GM23338 (cell line): Measurements from ENCODE around the gene ZMYND11. TPM values are rescaled to one million over a fixed set of nuclear protein-coding genes. Genes with fewer than 3 reads are reported as not detected.

Source experiments
- ATAC-seq: fragments of 200-7000 bp; cut with Tn5 transposase; 3 replicates; pipeline ENCODE4 v1.9.1; 2020
- DNase-seq: peaks from one replicate; pipeline ENCODE4 v3.0.0-alpha.2; 2015; ENCODE audit warnings: low spot score
- H2AFZ ChIP-seq: fragments of 200-600 bp; sonication (generic); 2 replicates; pipeline ENCODE4 v1.8.0; 2016; ENCODE audit warnings: antibody characterized with exemption, mild to moderate bottlenecking, moderate library complexity
- H3F3A ChIP-seq: fragments of 200-600 bp; sonication (generic); replicated peaks from 2 replicates; pipeline ENCODE4 v1.8.0; 2017; ENCODE audit warnings: antibody characterized with exemption, mixed run types, low read depth
- H3K27ac ChIP-seq: fragments of 200-600 bp; sonication (generic); 2 replicates; pipeline ENCODE4 v1.6.1; 2016; ENCODE audit warnings: low read depth
- H3K27me3 ChIP-seq: fragments of 200-600 bp; sonication (generic); 2 replicates; pipeline ENCODE4 v1.8.0; 2016; ENCODE audit warnings: mild to moderate bottlenecking, mixed run types, moderate library complexity; ENCODE audit not compliant: insufficient read depth
- H3K36me3 ChIP-seq: fragments of 200-600 bp; sonication (generic); 2 replicates; pipeline ENCODE4 v1.8.0; 2016; ENCODE audit warnings: mild to moderate bottlenecking; ENCODE audit not compliant: insufficient read depth
- H3K4me1 ChIP-seq: fragments of 200-600 bp; sonication (generic); 2 replicates; pipeline ENCODE4 v1.8.0; 2016; ENCODE audit warnings: mild to moderate bottlenecking, moderate library complexity; ENCODE audit not compliant: insufficient read depth
- H3K4me2 ChIP-seq: fragments of 200-600 bp; sonication (generic); 2 replicates; pipeline ENCODE4 v1.7.1; 2017; ENCODE audit warnings: mixed run types
- H3K4me3 ChIP-seq: fragments of 200-600 bp; sonication (generic); 2 replicates; pipeline ENCODE4 v1.6.1; 2016; ENCODE audit warnings: mixed run types
- H3K79me2 ChIP-seq: fragments of 200-600 bp; sonication (generic); replicated peaks from 2 replicates; pipeline ENCODE4 v1.8.0; 2017; ENCODE audit warnings: mild to moderate bottlenecking; ENCODE audit not compliant: insufficient read depth
- H3K9me2 ChIP-seq: fragments of 200-600 bp; sonication (generic); 2 replicates; pipeline ENCODE4 v1.8.0; 2017; ENCODE audit not compliant: insufficient read depth
- H4K20me1 ChIP-seq: fragments of 200-600 bp; sonication (generic); replicated peaks from 2 replicates; pipeline ENCODE4 v1.8.0; 2017; ENCODE audit warnings: mild to moderate bottlenecking; ENCODE audit not compliant: insufficient read depth
- H3K27ac Mint-ChIP-seq: 2 replicates; pipeline ENCODE4 v1.8.0; 2020; ENCODE audit warnings: inconsistent platforms, mild to moderate bottlenecking, moderate library complexity, mixed read lengths
- H3K27me3 Mint-ChIP-seq: 3 replicates; pipeline ENCODE4 v1.8.0; 2022; ENCODE audit warnings: low read depth, mild to moderate bottlenecking, moderate library complexity, mixed read lengths, inconsistent platforms; ENCODE audit not compliant: insufficient read depth, poor library complexity
- H3K36me3 Mint-ChIP-seq: 3 replicates; pipeline ENCODE4 v1.8.0; 2021; ENCODE audit warnings: low read depth, mild to moderate bottlenecking, inconsistent platforms, moderate library complexity, mixed read lengths
- H3K4me1 Mint-ChIP-seq: 3 replicates; pipeline ENCODE4 v1.8.0; 2020; ENCODE audit warnings: mild to moderate bottlenecking, inconsistent platforms, mixed read lengths
- H3K4me3 Mint-ChIP-seq: 3 replicates; pipeline ENCODE4 v1.8.0; 2021; ENCODE audit warnings: moderate library complexity, mild to moderate bottlenecking, inconsistent platforms, mixed read lengths
- H3K9me3 Mint-ChIP-seq: 3 replicates; pipeline ENCODE4 v1.8.0; 2020; ENCODE audit warnings: moderate library complexity, mild to moderate bottlenecking, inconsistent platforms, mixed read lengths
- CREB1 ChIP-seq: fragments of 250-450 bp; sonication (Bioruptor Pico); IDR thresholded peaks from 2 replicates; pipeline ENCODE4 v1.5.0; 2020; ENCODE audit warnings: low read depth, mild to moderate bottlenecking, moderate library complexity
- CTCF ChIP-seq, 2 experiments: fragments of 200-600 bp in 1 of 2; sonication (generic) in 1 of 2; conservative IDR thresholded peaks; 2 replicates each; pipeline versions ENCODE4 v1.5.1 to v1.6.1; 2016 to 2017; ENCODE audit warnings: antibody characterized with exemption in 2 of 2, low read depth in 2 of 2, mild to moderate bottlenecking in 2 of 2, moderate library complexity in 1 of 2
- JUNB ChIP-seq: IDR thresholded peaks from one replicate; pipeline ENCODE4 v1.6.1; 2016; ENCODE audit warnings: antibody characterized with exemption; ENCODE audit not compliant: unreplicated experiment
- NANOG ChIP-seq: IDR thresholded peaks from 2 replicates; pipeline ENCODE4 v1.6.1; 2016; ENCODE audit warnings: antibody characterized with exemption, borderline replicate concordance
- POLR2AphosphoS5 ChIP-seq: IDR thresholded peaks from 2 replicates; pipeline ENCODE4 v1.6.1; 2016; ENCODE audit warnings: antibody characterized with exemption, low read depth
- ZNF114 ChIP-seq: fragments of 250-450 bp; sonication (Bioruptor Pico); IDR thresholded peaks from 2 replicates; pipeline ENCODE4 v1.5.0; 2020; ENCODE audit warnings: mild to moderate bottlenecking, moderate library complexity
- ZNF331 ChIP-seq: fragments of 250-450 bp; sonication (Bioruptor Pico); IDR thresholded peaks from 2 replicates; pipeline ENCODE4 v1.5.0; 2020; ENCODE audit warnings: low read depth, mild to moderate bottlenecking, moderate library complexity
- polyA plus RNA-seq: library from polyadenylated mRNA; unstranded; fragments of >200 nt; fragmentation: Nextera tagmentation; extraction: Ambion mirVana; gene quantifications from 2 replicates; pipeline ENCODE4 v1.2.1, GENCODE V29; 2016
- total RNA-seq: library from RNA; depleted of rRNA; stranded (reverse); fragments of >200 nt; shearing (Covaris generic); gene quantifications from 2 replicates; pipeline ENCODE4 v1.2.3, GENCODE V29; 2014
- TF ChIP-seq, protein P1 (sequence below): IDR thresholded peaks from one replicate; pipeline ENCODE4 v1.6.1; 2018; ENCODE audit warnings: antibody characterized with exemption; ENCODE audit not compliant: unreplicated experiment
- TF ChIP-seq, protein P2 (sequence below): IDR thresholded peaks from 2 replicates; pipeline ENCODE4 v1.6.1; 2016; ENCODE audit warnings: antibody characterized with exemption

Gene ZMYND11
- total and polyA plus RNA-seq, 2 experiments from 2014 or later: 8.9 to 16.9 TPM

DNA sequence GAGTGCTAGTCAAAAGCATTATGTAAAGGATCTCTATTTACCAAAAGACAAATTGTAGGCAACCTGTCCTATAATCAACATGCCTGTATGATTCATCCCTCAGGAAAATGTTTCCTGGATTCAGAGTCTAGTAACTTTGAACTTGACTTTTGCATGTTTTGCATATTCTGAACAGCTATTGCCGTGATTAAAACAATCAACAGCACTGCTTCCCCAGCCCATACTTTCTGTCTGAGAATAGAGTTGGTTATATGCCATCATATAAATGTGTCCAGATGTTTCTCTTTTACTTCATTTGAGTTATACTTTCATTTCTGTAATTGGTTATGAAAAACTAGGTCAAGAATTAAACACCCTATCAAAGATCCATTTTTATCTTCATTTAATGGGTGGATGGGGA, 83.5 kb downstream of the ZMYND11 start (continued):
- TF ChIP-seq JUNB: no peak

- Histone ChIP-seq H2AFZ (no peak overlapping the region), H3K4me1 (no peaks in the 10 kb centered on the region), H4K20me1 (no peaks in the 10 kb centered on the region), H3K9me2 (no peaks in the 10 kb centered on the region), H3K27ac (no peak overlapping the region), H3K79me2 (no peaks in the 10 kb centered on the region), H3K4me2 (no peak overlapping the region), H3K27me3 (no peaks in the 10 kb centered on the region), H3K36me3 (no peaks in the 10 kb centered on the region), H3K4me3 (no peak overlapping the region), H3F3A (no peaks in the 10 kb centered on the region)
- DNase-seq: no peak
- H3K27ac Mint-ChIP-seq: no peak overlapping the region
- no peak for ATAC-seq
- H3K36me3 Mint-ChIP-seq: no peaks in the 10 kb centered on the region
- no peaks in the 10 kb centered on the region for H3K27me3 Mint-ChIP-seq
- H3K9me3 Mint-ChIP-seq: no peaks in the 10 kb centered on the region
- TF ChIP-seq ZNF114 (no peak), NANOG (no peak), POLR2AphosphoS5 (no peak), ZNF331 (CRISPR knock-in tag) (no peak), CREB1 (CRISPR knock-in tag) (no peak), CTCF (conservative IDR thresholded peaks at IDR 0.05; ENCODE audit: low read depth in 2 of 2) (no peak)
- TF ChIP-seq, protein P1, sequence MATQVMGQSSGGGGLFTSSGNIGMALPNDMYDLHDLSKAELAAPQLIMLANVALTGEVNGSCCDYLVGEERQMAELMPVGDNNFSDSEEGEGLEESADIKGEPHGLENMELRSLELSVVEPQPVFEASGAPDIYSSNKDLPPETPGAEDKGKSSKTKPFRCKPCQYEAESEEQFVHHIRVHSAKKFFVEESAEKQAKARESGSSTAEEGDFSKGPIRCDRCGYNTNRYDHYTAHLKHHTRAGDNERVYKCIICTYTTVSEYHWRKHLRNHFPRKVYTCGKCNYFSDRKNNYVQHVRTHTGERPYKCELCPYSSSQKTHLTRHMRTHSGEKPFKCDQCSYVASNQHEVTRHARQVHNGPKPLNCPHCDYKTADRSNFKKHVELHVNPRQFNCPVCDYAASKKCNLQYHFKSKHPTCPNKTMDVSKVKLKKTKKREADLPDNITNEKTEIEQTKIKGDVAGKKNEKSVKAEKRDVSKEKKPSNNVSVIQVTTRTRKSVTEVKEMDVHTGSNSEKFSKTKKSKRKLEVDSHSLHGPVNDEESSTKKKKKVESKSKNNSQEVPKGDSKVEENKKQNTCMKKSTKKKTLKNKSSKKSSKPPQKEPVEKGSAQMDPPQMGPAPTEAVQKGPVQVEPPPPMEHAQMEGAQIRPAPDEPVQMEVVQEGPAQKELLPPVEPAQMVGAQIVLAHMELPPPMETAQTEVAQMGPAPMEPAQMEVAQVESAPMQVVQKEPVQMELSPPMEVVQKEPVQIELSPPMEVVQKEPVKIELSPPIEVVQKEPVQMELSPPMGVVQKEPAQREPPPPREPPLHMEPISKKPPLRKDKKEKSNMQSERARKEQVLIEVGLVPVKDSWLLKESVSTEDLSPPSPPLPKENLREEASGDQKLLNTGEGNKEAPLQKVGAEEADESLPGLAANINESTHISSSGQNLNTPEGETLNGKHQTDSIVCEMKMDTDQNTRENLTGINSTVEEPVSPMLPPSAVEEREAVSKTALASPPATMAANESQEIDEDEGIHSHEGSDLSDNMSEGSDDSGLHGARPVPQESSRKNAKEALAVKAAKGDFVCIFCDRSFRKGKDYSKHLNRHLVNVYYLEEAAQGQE: no peak
- TF ChIP-seq, protein P2, sequence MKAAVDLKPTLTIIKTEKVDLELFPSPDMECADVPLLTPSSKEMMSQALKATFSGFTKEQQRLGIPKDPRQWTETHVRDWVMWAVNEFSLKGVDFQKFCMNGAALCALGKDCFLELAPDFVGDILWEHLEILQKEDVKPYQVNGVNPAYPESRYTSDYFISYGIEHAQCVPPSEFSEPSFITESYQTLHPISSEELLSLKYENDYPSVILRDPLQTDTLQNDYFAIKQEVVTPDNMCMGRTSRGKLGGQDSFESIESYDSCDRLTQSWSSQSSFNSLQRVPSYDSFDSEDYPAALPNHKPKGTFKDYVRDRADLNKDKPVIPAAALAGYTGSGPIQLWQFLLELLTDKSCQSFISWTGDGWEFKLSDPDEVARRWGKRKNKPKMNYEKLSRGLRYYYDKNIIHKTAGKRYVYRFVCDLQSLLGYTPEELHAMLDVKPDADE: no peak
- no peak overlapping the region for H3K4me3 Mint-ChIP-seq
- H3K4me1 Mint-ChIP-seq: no peaks in the 10 kb centered on the region
Measured at GRCh38 chr10:219731-220472, 84.6 kb downstream of the ZMYND11 start.
